Ishikawa (cell line): ENCODE measurements around the gene CILP2.

ENCODE experiments used
- CEBPB ChIP-seq: IDR thresholded peaks from 2 replicates; pipeline ENCODE4 v1.6.1; 2012
- CREB1 ChIP-seq: IDR thresholded peaks from 2 replicates; pipeline ENCODE4 v1.6.1; 2012; ENCODE audit warnings: low read depth
- EGR1 ChIP-seq: IDR thresholded peaks from 2 replicates; pipeline ENCODE4 v1.6.1; 2012
- EP300 ChIP-seq: IDR thresholded peaks from 2 replicates; pipeline ENCODE4 v1.6.1; 2012; ENCODE audit warnings: borderline replicate concordance
- FOXM1 ChIP-seq: IDR thresholded peaks from 2 replicates; pipeline ENCODE4 v1.6.1; 2012; ENCODE audit warnings: low read depth, borderline replicate concordance
- MAX ChIP-seq: IDR thresholded peaks from 2 replicates; pipeline ENCODE4 v1.6.1; 2012
- NFIC ChIP-seq: IDR thresholded peaks from 2 replicates; pipeline ENCODE4 v1.6.1; 2012
- RAD21 ChIP-seq: IDR thresholded peaks from 2 replicates; pipeline ENCODE4 v1.6.1; 2012; ENCODE audit warnings: low read depth
- REST ChIP-seq: IDR thresholded peaks from 2 replicates; pipeline ENCODE4 v1.6.1; 2012; ENCODE audit warnings: low read depth, mild to moderate bottlenecking
- TAF1 ChIP-seq: IDR thresholded peaks from 2 replicates; pipeline ENCODE4 v1.6.1; 2012; ENCODE audit warnings: low read depth, mild to moderate bottlenecking
- TCF12 ChIP-seq: IDR thresholded peaks from 2 replicates; pipeline ENCODE4 v1.6.1; 2012; ENCODE audit warnings: low read depth
- TEAD4 ChIP-seq: IDR thresholded peaks from 2 replicates; pipeline ENCODE4 v1.6.1; 2012
- YY1 ChIP-seq: IDR thresholded peaks from 2 replicates; pipeline ENCODE4 v1.6.1; 2012; ENCODE audit warnings: low read depth
- ZBTB7A ChIP-seq: IDR thresholded peaks from 2 replicates; pipeline ENCODE4 v1.6.1; 2012; ENCODE audit warnings: low read depth
- TF ChIP-seq, protein P1 (sequence below): IDR thresholded peaks from 2 replicates; pipeline ENCODE4 v1.6.1; 2012

CILP2 gene, protein sequence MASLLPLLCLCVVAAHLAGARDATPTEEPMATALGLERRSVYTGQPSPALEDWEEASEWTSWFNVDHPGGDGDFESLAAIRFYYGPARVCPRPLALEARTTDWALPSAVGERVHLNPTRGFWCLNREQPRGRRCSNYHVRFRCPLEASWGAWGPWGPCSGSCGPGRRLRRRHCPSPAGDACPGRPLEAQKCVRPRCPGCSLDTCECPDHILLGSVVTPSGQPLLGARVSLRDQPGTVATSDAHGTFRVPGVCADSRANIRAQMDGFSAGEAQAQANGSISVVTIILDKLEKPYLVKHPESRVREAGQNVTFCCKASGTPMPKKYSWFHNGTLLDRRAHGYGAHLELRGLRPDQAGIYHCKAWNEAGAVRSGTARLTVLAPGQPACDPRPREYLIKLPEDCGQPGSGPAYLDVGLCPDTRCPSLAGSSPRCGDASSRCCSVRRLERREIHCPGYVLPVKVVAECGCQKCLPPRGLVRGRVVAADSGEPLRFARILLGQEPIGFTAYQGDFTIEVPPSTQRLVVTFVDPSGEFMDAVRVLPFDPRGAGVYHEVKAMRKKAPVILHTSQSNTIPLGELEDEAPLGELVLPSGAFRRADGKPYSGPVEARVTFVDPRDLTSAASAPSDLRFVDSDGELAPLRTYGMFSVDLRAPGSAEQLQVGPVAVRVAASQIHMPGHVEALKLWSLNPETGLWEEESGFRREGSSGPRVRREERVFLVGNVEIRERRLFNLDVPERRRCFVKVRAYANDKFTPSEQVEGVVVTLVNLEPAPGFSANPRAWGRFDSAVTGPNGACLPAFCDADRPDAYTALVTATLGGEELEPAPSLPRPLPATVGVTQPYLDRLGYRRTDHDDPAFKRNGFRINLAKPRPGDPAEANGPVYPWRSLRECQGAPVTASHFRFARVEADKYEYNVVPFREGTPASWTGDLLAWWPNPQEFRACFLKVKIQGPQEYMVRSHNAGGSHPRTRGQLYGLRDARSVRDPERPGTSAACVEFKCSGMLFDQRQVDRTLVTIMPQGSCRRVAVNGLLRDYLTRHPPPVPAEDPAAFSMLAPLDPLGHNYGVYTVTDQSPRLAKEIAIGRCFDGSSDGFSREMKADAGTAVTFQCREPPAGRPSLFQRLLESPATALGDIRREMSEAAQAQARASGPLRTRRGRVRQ

GRCh38 chr19:19538061-19538784, at the start of gene CILP2:
Gene CILP2, plus strand, starts transcription at chr19:19538265. Its CDS starts 85 bp downstream, at chr19:19538350.
- 0 out of 2 replicates have a peak, but pooled peaks have one; percentile 38 for TF ChIP-seq YY1
- TF ChIP-seq MAX = no peak
- TF ChIP-seq, protein P1, sequence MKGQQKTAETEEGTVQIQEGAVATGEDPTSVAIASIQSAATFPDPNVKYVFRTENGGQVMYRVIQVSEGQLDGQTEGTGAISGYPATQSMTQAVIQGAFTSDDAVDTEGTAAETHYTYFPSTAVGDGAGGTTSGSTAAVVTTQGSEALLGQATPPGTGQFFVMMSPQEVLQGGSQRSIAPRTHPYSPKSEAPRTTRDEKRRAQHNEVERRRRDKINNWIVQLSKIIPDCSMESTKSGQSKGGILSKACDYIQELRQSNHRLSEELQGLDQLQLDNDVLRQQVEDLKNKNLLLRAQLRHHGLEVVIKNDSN = no peak
- TF ChIP-seq NFIC = no peak
- TF ChIP-seq TEAD4 = no peak

GRCh38 chr19:19488875-19489690, 49.0 kb upstream of the CILP2 start:
- TF ChIP-seq, protein P1 = peak; percentile 96
- TF ChIP-seq TCF12 = no peak
- 0 out of 2 replicates have a peak, but pooled peaks have one; percentile 24 for TF ChIP-seq MAX
- TF ChIP-seq ZBTB7A = no peak
- no peak for TF ChIP-seq EGR1
- TF ChIP-seq TEAD4 = peak; percentile 65
- TF ChIP-seq CREB1 = no peak
- peak; percentile 91 for TF ChIP-seq YY1
- TF ChIP-seq RAD21 = no peak
- no peak for TF ChIP-seq NFIC

DNA sequence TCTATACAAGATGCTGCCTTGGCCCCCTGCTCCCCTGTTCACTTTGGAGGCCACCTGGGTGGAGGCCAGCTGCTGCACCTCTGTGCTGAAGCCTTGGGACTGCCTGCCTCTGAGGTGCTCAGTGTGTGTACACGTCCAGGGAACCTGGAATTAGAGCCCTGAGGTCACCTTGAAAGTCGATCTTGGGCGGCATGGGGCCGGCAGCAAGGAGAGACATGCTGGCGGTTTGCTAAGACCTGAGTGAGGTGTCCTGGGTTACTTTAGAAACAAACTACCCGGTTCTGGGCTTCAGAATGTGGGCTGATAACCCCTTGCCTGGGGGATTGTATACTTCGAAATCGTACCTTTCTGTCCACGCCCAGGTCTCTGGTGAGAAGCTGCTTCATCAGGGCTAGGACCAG, 48.3 kb upstream of the CILP2 start:
- TF ChIP-seq, protein P1 = no peak
- TF ChIP-seq YY1 = no peak
- no peak for TF ChIP-seq ZBTB7A
- no peak for TF ChIP-seq CREB1
- no peak for TF ChIP-seq MAX
- no peak for TF ChIP-seq CEBPB
- TF ChIP-seq TEAD4 = no peak
- TF ChIP-seq REST = no peak
- no peak for TF ChIP-seq RAD21
- no peak for TF ChIP-seq EGR1
- no peak for TF ChIP-seq EP300
- no peak for TF ChIP-seq TAF1
- no peak for TF ChIP-seq TCF12
- no peak for TF ChIP-seq FOXM1
- no peak for TF ChIP-seq NFIC

GRCh38 chr19:19490214-19490968, 47.7 kb upstream of the CILP2 start:
- TF ChIP-seq TEAD4 (no peak), RAD21 (peak; percentile 88)
